ENCODE data around the gene MYEOV. TPM values are rescaled to one million over a fixed set of nuclear protein-coding genes. Genes with fewer than 3 reads are reported as not detected.

The MYEOV gene
- total RNA-seq, 2 donors from 2014 or later, result 4.5 to 8.2 TPM

GRCh38 chr11:69265911-69266510 lies 27.9 kb upstream of the MYEOV start:
- Histone ChIP-seq H3K36me3 (no peaks in the 10 kb centered on the region), H3K9ac (ENCODE audit: low read depth in 2 of 2, low read length in 2 of 2) (no peak overlapping the region), H3K27me3 (no peaks in the 10 kb centered on the region), H3K4me3 (no peak overlapping the region), H3K4me1 (no peaks in the 10 kb centered on the region), H3K9me3 (no peaks in the 10 kb centered on the region), H3K27ac (no peak overlapping the region)
- DNase-seq, result no peak
- intact Hi-C loops (cut with DNase I), result no loop called here
- TF ChIP-seq, protein P1, sequence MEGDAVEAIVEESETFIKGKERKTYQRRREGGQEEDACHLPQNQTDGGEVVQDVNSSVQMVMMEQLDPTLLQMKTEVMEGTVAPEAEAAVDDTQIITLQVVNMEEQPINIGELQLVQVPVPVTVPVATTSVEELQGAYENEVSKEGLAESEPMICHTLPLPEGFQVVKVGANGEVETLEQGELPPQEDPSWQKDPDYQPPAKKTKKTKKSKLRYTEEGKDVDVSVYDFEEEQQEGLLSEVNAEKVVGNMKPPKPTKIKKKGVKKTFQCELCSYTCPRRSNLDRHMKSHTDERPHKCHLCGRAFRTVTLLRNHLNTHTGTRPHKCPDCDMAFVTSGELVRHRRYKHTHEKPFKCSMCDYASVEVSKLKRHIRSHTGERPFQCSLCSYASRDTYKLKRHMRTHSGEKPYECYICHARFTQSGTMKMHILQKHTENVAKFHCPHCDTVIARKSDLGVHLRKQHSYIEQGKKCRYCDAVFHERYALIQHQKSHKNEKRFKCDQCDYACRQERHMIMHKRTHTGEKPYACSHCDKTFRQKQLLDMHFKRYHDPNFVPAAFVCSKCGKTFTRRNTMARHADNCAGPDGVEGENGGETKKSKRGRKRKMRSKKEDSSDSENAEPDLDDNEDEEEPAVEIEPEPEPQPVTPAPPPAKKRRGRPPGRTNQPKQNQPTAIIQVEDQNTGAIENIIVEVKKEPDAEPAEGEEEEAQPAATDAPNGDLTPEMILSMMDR (IDR thresholded peaks at IDR 0.05), result no peak

DNA sequence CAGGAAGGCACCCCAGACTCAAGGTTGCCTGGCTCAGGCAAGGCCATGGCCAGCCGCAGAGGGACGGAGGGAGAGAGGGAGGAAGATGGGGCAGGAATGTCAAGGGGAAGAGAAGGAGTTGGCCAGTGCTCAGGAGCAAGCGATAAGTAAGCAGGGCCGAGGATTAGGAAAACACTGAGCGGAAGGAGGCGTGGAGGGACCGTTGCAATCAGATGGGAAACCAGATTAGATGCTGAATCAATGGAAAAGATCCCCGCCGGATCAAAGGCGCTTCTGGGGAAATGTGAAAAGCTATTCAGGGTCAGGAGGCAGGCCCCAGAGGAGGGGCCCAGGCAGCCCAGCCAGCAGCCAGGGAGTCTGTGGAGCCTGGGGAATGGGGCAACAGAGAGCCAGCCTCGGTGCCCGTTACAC lies 26.6 kb upstream of the MYEOV start:
- no peaks in the 10 kb centered on the region for H3K27me3 ChIP-seq
- TF ChIP-seq, protein P1 (IDR thresholded peaks at IDR 0.05), result no peak
- no peak overlapping the region for H3K9ac ChIP-seq (ENCODE audit: low read depth in 2 of 2, low read length in 2 of 2)
- no peak for DNase-seq
- H3K4me1 ChIP-seq, result no peaks in the 10 kb centered on the region
- H3K36me3 ChIP-seq, result no peaks in the 10 kb centered on the region
- no peaks in the 10 kb centered on the region for H3K9me3 ChIP-seq
- no peak overlapping the region for H3K4me3 ChIP-seq
- intact Hi-C loops (cut with DNase I), result no loop called here
- H3K27ac ChIP-seq, result no peak overlapping the region

GRCh38 chr11:69268911-69269310 lies 25.0 kb upstream of the MYEOV start:
- Histone ChIP-seq H3K4me1 (no peaks in the 10 kb centered on the region), H3K4me3 (no peak overlapping the region), H3K27me3 (no peaks in the 10 kb centered on the region), H3K36me3 (no peaks in the 10 kb centered on the region), H3K9me3 (no peaks in the 10 kb centered on the region), H3K27ac (no peak overlapping the region), H3K9ac (ENCODE audit: low read depth in 2 of 2, low read length in 2 of 2) (no peak overlapping the region)
- TF ChIP-seq, protein P1 (IDR thresholded peaks at IDR 0.05), result no peak
- no peak for DNase-seq
- intact Hi-C loops (cut with DNase I), result no loop called here

GRCh38 chr11:69269388-69269787 lies 24.6 kb upstream of the MYEOV start:
- no peak for DNase-seq
- H3K36me3 ChIP-seq, result no peaks in the 10 kb centered on the region
- H3K27ac ChIP-seq, result no peak overlapping the region
- no peaks in the 10 kb centered on the region for H3K9me3 ChIP-seq
- no peak overlapping the region for H3K9ac ChIP-seq (ENCODE audit: low read depth in 2 of 2, low read length in 2 of 2)
- intact Hi-C loops (cut with DNase I), result no loop called here
- no peak overlapping the region for H3K4me3 ChIP-seq
- H3K27me3 ChIP-seq, result no peaks in the 10 kb centered on the region
- no peaks in the 10 kb centered on the region for H3K4me1 ChIP-seq
- TF ChIP-seq, protein P1 (IDR thresholded peaks at IDR 0.05), result no peak

DNA sequence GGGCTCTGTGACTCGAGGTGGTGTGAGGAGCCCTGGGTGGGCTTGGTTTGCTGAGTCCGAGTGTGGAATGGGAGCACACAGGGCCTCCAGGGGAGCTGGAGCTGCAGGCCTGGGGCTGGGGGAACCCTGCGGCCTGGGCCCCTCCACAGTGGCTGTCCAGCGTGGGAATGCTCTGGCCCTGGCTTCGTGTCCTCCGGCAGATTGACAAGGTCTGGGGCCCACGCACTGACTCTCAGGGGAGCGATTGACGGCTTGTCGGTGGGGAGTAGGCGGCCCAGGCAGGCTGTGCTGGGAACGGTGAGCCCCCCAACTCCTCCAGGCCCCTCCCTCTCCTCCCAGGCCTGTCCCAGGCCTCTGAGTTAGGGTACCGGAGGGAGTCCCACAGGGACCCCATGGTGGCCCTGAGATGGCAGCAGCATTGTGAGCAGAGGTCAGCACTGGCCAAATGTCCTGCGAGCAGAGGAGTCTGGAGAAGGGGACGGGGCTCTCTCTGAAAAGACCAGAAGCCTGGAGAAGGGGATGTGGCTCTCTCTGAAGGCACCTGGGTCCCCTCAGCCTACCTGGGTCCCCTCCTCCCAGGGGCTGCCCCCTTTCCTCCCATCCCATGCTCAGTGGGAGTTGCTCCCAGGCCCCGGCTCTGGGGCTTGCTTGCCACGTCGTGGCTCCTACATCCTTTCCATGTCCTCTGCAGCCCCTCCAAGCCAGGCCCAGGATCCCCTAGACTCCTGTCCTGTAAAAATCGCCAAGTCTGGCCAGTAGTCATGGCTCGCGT lies 23.8 kb upstream of the MYEOV start:
- Histone ChIP-seq H3K27ac (no peak overlapping the region), H3K36me3 (no peaks in the 10 kb centered on the region), H3K4me3 (no peak overlapping the region), H3K9ac (ENCODE audit: low read depth in 2 of 2, low read length in 2 of 2) (no peak overlapping the region), H3K27me3 (no peaks in the 10 kb centered on the region), H3K4me1 (no peaks in the 10 kb centered on the region), H3K9me3 (no peaks in the 10 kb centered on the region)
- intact Hi-C loops (cut with DNase I), result no loop called here
- DNase-seq, result no peak
- TF ChIP-seq, protein P1 (IDR thresholded peaks at IDR 0.05), result no peak
